Prostate gland (tissue), 2 donors: ENCODE data around the gene NOLC1.

Source experiments
- CTCF ChIP-seq, 4 experiments: fragments of 200-600 bp in 2 of 4; fragments of 450-650 bp in 2 of 4; sonication (generic) in 2 of 4; IDR thresholded peaks; 1 replicate in 3 of 4; 2 replicates in 1 of 4; pipeline ENCODE4 v1.5.1; 2016 to 2019; ENCODE audit warnings: antibody characterized with exemption in 4 of 4, mild to moderate bottlenecking in 2 of 4, moderate library complexity in 2 of 4
- POLR2A ChIP-seq: fragments of 450-650 bp; IDR thresholded peaks from one replicate; pipeline ENCODE4 v1.6.1; 2016; ENCODE audit warnings: antibody characterized with exemption, mild to moderate bottlenecking
- POLR2AphosphoS5 ChIP-seq: sonication (generic); formaldehyde crosslinking; IDR thresholded peaks from one replicate; pipeline ENCODE4 v1.6.1; 2017; ENCODE audit warnings: antibody characterized with exemption

DNA sequence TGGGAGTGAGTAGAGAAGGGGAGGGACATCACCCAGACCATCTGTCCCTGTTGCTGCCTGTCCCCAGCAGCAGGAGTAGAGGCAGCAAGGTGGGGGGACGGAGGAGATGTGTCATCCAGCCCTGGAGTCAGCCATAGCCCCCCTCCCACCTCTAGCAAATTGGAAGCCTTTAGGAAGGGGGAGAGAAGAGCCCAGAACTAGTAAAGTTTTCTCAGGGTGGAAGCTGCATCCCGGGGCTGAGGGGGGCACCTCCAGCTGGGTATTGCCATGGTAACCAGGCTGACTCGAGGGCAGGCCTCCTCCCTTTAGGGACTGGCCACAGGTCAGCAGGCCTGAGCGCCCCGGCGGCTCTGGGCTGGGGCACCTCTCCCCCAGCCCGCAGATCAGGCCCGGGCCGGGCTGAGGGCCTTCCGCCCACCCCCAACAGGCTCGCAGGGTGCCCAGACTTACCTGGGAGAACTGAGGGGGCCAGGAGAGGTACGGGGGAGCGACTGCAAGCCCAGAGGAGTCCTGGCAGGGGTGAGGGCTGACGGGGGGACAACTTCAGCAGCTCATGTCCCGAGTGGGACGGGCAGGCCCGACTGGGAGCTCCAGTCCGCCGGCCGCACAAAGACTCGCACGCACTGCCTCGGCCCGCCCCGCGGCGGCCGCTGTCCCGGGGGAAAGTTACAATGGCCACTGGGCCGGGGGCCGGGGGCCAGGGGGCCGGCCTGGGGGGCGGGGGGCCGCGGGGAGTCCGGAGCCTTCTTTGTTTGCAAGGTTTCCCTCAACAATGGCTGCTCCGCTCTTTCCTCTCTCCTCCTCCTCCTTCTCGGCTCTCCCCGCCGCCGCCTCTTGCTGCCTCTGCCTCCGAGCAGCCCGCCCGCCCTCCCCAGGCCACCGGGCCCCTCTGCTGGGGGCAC is 38.0 kb upstream of the NOLC1 start:
- TF ChIP-seq CTCF (IDR thresholded peaks at IDR 0.05), result peak in 1 of 4 experiments; percentile 6
- TF ChIP-seq POLR2AphosphoS5, result no peak
- no peak for TF ChIP-seq POLR2A
